ENCODE results near the gene CR2.

DNA sequence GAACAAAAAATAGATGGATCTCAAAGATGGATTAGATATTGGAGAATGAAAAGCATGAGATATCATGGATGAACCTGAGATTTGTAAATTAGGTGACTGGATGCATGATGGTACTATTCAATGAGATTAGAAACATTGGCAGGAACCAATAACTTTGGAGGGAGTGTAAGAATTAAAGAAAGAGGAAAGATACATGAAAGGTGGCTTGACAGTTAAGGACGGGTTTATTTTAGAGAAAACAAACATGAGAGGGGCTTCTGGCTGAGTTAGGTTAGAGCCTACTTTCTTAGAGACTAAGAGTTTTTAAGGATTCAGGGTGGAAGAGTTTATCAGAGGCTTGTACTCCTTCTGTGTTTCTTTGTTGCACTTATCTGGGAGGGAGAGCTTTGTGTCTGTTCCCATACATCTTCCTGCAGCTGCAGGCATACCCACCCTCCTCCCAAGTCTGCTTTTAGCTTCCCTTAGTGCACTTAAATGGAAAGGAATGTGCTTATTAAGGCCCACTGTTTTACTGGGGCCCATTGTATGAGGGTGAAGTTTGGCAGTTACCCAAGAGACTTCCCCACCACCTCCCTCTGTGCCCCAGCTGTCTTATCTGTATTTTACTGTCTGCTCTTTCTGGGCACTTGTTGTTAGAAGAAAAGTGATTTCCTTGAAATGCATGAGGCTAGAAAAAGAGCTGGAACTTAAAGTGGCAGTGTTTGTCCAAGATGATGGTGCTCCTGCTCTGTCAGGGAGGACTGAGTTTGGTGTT lies 26.1 kb upstream of the CR2 start:
- TF ChIP-seq CTCF (IDR thresholded peaks at IDR 0.05 in 4 of 5, conservative IDR thresholded peaks at IDR 0.05 in 1 of 5) (no peak), POLR2A (IDR thresholded peaks at IDR 0.05) (no peak)
